ENCODE results near the gene ZNF750. TPM values are rescaled to one million over a fixed set of nuclear protein-coding genes. Genes with fewer than 3 reads are reported as not detected.
A peak's percentile ranks its signal among the peaks of the same experiment; 100 is the strongest.

Gene ZNF750
- polyA plus RNA-seq, 1 donor (not counting 4 experiments of a cell fraction or from before 2014, with no cell fraction given) = 5.5 TPM

DNA sequence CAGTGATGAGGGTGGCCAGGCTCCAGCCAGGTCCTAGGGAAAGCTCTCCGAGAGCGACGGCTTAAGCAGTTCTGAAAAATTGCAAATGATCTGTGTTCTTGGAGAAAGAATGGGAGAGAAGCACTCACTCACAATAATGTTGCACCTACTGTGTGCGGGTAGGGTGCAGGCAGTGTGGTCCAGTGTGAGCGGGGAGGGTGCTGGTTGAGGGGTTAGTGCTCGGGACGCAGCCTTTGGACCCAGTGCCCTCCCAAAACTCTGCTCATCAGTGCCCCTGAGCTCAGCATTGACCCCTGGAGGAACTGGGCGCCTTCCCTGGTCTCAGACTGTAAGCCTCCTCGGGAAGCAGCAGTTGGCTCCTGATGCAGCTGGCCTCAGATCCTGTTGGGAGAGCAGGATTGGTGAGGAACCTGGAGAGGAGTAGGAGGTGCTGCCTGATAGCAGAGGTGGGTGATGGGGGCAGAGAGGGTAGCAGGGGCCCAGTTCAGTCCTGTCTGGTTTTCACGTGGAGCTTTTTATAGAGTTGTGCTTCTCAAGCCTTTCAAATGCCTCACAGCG, 23.6 kb upstream of the ZNF750 start:
- dilution Hi-C loops (cut with MboI; ENCODE audit: extremely low pct_ligation_motif_present, low sequenced_read_pairs) = no loop called here
- no peak for DNase-seq (ENCODE audit: low read depth, low spot score)
- H3K79me2 ChIP-seq (ENCODE audit: control insufficient read depth, insufficient read depth, low read length) = peaks cover 21% of the 10 kb centered on the region
- no peaks in the 10 kb centered on the region for H4K20me1 ChIP-seq (ENCODE audit: control insufficient read depth, extremely low read depth, insufficient read depth, low read length)
- H3K9me3 ChIP-seq (ENCODE audit: control insufficient read depth, low read depth, low read length) = no peaks in the 10 kb centered on the region
- no peak overlapping the region for H3K9ac ChIP-seq (ENCODE audit: control insufficient read depth, extremely low read depth, insufficient read depth, low read length)
- no peak overlapping the region for H3K4me2 ChIP-seq (ENCODE audit: control insufficient read depth, extremely low read depth, insufficient read depth, low read depth, low read length)
- peak overlapping the region; percentile 19 for H3K27ac ChIP-seq (ENCODE audit: control insufficient read depth, insufficient read depth, low read length)
- FAIRE-seq = no peak
- H3K9me1 ChIP-seq (ENCODE audit: control insufficient read depth, extremely low read depth, insufficient read depth, low read length) = no peaks in the 10 kb centered on the region
- H3K4me1 ChIP-seq (ENCODE audit: control insufficient read depth, extremely low read depth, insufficient read depth, low read length) = peaks cover 28% of the 10 kb centered on the region
- no peaks in the 10 kb centered on the region for H3K36me3 ChIP-seq (ENCODE audit: control insufficient read depth in 2 of 2, extremely low read depth in 1 of 2, insufficient read depth in 2 of 2, low read length in 2 of 2)
- H2AFZ ChIP-seq (ENCODE audit: control insufficient read depth, low read length) = no peak overlapping the region
- no peaks in the 10 kb centered on the region for H3K27me3 ChIP-seq (ENCODE audit: control insufficient read depth, extremely low read depth, insufficient read depth, low read length)
- TF ChIP-seq EZH2 (IDR thresholded peaks at IDR 0.05; ENCODE audit: low read length) = no peak
- TF ChIP-seq, protein P1, sequence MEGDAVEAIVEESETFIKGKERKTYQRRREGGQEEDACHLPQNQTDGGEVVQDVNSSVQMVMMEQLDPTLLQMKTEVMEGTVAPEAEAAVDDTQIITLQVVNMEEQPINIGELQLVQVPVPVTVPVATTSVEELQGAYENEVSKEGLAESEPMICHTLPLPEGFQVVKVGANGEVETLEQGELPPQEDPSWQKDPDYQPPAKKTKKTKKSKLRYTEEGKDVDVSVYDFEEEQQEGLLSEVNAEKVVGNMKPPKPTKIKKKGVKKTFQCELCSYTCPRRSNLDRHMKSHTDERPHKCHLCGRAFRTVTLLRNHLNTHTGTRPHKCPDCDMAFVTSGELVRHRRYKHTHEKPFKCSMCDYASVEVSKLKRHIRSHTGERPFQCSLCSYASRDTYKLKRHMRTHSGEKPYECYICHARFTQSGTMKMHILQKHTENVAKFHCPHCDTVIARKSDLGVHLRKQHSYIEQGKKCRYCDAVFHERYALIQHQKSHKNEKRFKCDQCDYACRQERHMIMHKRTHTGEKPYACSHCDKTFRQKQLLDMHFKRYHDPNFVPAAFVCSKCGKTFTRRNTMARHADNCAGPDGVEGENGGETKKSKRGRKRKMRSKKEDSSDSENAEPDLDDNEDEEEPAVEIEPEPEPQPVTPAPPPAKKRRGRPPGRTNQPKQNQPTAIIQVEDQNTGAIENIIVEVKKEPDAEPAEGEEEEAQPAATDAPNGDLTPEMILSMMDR (optimal IDR thresholded peaks at IDR 0.05 in 1 of 3, IDR thresholded peaks at IDR 0.05 in 1 of 3, conservative IDR thresholded peaks at IDR 0.05 in 1 of 3; ENCODE audit: extremely low read depth in 1 of 3, insufficient read depth in 2 of 3, low read length in 3 of 3) = no peak
- no peak overlapping the region for H3K4me3 ChIP-seq (ENCODE audit: control insufficient read depth in 2 of 3, extremely low read depth in 1 of 3, insufficient read depth in 2 of 3, low read depth in 1 of 3, low read length in 3 of 3)

DNA sequence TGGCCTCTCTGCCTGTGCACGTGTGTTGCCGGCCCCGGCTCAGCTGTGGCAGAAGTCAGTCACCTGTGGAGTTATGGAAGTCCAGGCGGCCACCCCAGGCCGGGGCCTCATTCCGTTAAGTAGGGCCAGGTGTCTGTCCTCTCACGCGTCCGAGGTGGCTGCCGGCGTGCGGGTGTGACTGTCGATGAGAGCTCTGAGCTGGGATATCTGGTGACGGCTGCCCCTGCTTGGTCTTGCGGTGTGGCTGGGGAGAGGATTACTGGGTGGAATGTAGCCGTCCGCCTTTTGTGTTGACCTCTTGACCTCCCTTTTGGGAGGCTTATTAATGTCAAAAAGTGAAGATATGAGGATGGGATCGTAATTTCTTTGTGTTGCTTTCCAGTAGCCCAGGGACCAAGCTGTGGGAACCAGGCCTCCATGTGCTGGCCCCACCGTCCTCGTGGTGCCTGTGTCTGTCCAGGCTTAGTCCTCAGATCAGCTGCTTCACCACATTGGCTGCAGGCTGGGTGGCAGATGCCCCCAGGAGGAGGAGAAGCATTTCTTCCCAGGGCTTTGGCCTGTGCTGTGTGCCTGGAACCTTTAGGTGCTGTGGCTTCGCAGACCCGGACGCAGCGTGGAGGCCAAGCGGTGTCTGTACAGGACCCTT, 23.0 kb upstream of the ZNF750 start:
- Histone ChIP-seq H3K36me3 (ENCODE audit: control insufficient read depth in 2 of 2, extremely low read depth in 1 of 2, insufficient read depth in 2 of 2, low read length in 2 of 2) (no peaks in the 10 kb centered on the region), H3K4me3 (ENCODE audit: control insufficient read depth in 2 of 3, extremely low read depth in 1 of 3, insufficient read depth in 2 of 3, low read depth in 1 of 3, low read length in 3 of 3) (no peak overlapping the region), H3K4me2 (ENCODE audit: control insufficient read depth, extremely low read depth, insufficient read depth, low read depth, low read length) (no peak overlapping the region), H3K9me3 (ENCODE audit: control insufficient read depth, low read depth, low read length) (no peaks in the 10 kb centered on the region), H3K9me1 (ENCODE audit: control insufficient read depth, extremely low read depth, insufficient read depth, low read length) (no peaks in the 10 kb centered on the region), H3K27ac (ENCODE audit: control insufficient read depth, insufficient read depth, low read length) (no peak overlapping the region), H3K4me1 (ENCODE audit: control insufficient read depth, extremely low read depth, insufficient read depth, low read length) (peaks cover 34% of the 10 kb centered on the region), H3K79me2 (ENCODE audit: control insufficient read depth, insufficient read depth, low read length) (peaks cover 18% of the 10 kb centered on the region), H3K9ac (ENCODE audit: control insufficient read depth, extremely low read depth, insufficient read depth, low read length) (no peak overlapping the region), H2AFZ (ENCODE audit: control insufficient read depth, low read length) (no peak overlapping the region), H4K20me1 (ENCODE audit: control insufficient read depth, extremely low read depth, insufficient read depth, low read length) (no peaks in the 10 kb centered on the region), H3K27me3 (ENCODE audit: control insufficient read depth, extremely low read depth, insufficient read depth, low read length) (no peaks in the 10 kb centered on the region)
- no peak for TF ChIP-seq EZH2 (IDR thresholded peaks at IDR 0.05; ENCODE audit: low read length)
- TF ChIP-seq, protein P1 (optimal IDR thresholded peaks at IDR 0.05 in 1 of 3, IDR thresholded peaks at IDR 0.05 in 1 of 3, conservative IDR thresholded peaks at IDR 0.05 in 1 of 3; ENCODE audit: extremely low read depth in 1 of 3, insufficient read depth in 2 of 3, low read length in 3 of 3) = no peak
- FAIRE-seq (no peak), DNase-seq (ENCODE audit: low read depth, low spot score) (no peak)
- dilution Hi-C loops (cut with MboI; ENCODE audit: extremely low pct_ligation_motif_present, low sequenced_read_pairs) = no loop called here

Data from keratinocyte (primary cell).